B cell (primary cell): ENCODE measurements around the gene AMZ1.

ENCODE experiments used
- EZH2 ChIP-seq: IDR thresholded peaks from 2 replicates; pipeline ENCODE4 v1.6.1; 2012; ENCODE audit warnings: borderline replicate concordance, low read depth, mild to moderate bottlenecking, moderate library complexity, low read length; ENCODE audit not compliant: insufficient read depth, poor library complexity, severe bottlenecking
- TF ChIP-seq, protein P1 (sequence below): fragments of 200-600 bp; IDR thresholded peaks from one replicate; pipeline ENCODE4 v1.8.0; 2022; ENCODE audit warnings: antibody characterized with exemption, mild to moderate bottlenecking

DNA sequence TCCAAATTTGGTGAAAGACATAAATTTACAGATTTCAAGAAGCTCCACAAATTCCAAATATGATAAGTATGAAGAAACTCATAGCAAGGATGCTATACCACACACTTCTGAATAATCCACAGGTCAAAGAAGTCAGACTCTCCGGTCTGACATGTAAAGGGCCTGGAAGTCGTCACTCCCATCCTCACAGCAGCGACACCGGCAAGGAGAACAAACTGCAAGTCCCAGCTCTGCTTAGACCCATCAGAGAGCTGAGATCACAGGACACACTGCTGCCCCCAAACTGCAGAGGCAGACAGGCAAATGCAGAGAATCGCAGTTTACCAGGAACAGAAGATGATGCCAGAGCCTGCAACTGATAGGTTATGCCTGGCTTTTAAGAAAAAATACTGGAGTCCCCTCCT is 62.0 kb downstream of the AMZ1 start:
- TF ChIP-seq, protein P1, sequence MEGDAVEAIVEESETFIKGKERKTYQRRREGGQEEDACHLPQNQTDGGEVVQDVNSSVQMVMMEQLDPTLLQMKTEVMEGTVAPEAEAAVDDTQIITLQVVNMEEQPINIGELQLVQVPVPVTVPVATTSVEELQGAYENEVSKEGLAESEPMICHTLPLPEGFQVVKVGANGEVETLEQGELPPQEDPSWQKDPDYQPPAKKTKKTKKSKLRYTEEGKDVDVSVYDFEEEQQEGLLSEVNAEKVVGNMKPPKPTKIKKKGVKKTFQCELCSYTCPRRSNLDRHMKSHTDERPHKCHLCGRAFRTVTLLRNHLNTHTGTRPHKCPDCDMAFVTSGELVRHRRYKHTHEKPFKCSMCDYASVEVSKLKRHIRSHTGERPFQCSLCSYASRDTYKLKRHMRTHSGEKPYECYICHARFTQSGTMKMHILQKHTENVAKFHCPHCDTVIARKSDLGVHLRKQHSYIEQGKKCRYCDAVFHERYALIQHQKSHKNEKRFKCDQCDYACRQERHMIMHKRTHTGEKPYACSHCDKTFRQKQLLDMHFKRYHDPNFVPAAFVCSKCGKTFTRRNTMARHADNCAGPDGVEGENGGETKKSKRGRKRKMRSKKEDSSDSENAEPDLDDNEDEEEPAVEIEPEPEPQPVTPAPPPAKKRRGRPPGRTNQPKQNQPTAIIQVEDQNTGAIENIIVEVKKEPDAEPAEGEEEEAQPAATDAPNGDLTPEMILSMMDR, result no peak
- TF ChIP-seq EZH2, result no peak
